Sigmoid colon (tissue), 4 donors: ENCODE measurements around the gene TACR1.

Experiments used
- EP300 ChIP-seq, 4 donors: sonication (generic); formaldehyde crosslinking; IDR thresholded peaks; one replicate each; pipeline ENCODE4 v1.6.1; 2017; ENCODE audit warnings: antibody characterized with exemption in 4 of 4
- POLR2A ChIP-seq, 2 donors: fragments of 450-650 bp; IDR thresholded peaks; one replicate each; pipeline ENCODE4 v1.6.1; 2016; ENCODE audit warnings: antibody characterized with exemption in 2 of 2, mild to moderate bottlenecking in 2 of 2, moderate library complexity in 2 of 2
- POLR2AphosphoS5 ChIP-seq, 4 donors: sonication (generic); formaldehyde crosslinking; IDR thresholded peaks; one replicate each; pipeline ENCODE4 v1.6.1; 2017; ENCODE audit warnings: antibody characterized with exemption in 4 of 4
- TF ChIP-seq, protein P1 (sequence below), 4 experiments: fragments of 450-650 bp in 3 of 4; fragments of 200-600 bp in 1 of 4; IDR thresholded peaks; one replicate each; pipeline ENCODE4 v1.5.1; 2016 to 2019; ENCODE audit warnings: antibody characterized with exemption in 4 of 4, mild to moderate bottlenecking in 3 of 4, moderate library complexity in 2 of 4

GRCh38 chr2:75204833-75205232 lies 5.5 kb upstream of the TACR1 start:
- TF ChIP-seq, protein P1, sequence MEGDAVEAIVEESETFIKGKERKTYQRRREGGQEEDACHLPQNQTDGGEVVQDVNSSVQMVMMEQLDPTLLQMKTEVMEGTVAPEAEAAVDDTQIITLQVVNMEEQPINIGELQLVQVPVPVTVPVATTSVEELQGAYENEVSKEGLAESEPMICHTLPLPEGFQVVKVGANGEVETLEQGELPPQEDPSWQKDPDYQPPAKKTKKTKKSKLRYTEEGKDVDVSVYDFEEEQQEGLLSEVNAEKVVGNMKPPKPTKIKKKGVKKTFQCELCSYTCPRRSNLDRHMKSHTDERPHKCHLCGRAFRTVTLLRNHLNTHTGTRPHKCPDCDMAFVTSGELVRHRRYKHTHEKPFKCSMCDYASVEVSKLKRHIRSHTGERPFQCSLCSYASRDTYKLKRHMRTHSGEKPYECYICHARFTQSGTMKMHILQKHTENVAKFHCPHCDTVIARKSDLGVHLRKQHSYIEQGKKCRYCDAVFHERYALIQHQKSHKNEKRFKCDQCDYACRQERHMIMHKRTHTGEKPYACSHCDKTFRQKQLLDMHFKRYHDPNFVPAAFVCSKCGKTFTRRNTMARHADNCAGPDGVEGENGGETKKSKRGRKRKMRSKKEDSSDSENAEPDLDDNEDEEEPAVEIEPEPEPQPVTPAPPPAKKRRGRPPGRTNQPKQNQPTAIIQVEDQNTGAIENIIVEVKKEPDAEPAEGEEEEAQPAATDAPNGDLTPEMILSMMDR (IDR thresholded peaks at IDR 0.05): no peak
- TF ChIP-seq POLR2A (IDR thresholded peaks at IDR 0.05) (no peak), EP300 (IDR thresholded peaks at IDR 0.05) (no peak), POLR2AphosphoS5 (IDR thresholded peaks at IDR 0.05) (no peak)
